SK-N-SH (cell line): ENCODE data around the gene HSPA14. TPM values are rescaled to one million over a fixed set of nuclear protein-coding genes. Genes with fewer than 3 reads are reported as not detected.

ENCODE experiments used
- CTCF ChIA-PET: fragments of 300-600, 350-600 bp; formaldehyde crosslinking; extraction: SDS; loops from one replicate; lab custom pipeline; 2021; lab: Yijun Ruan, JAX
- POLR2A ChIA-PET: fragments of 350-600 bp; sonication (Branson Sonifier 250); formaldehyde crosslinking; extraction: SDS; loops from one replicate; lab custom pipeline; 2020; ENCODE audit warnings: antibody characterized with exemption, inconsistent platforms; lab: Yijun Ruan, JAX
- DNase-seq: peaks from one replicate; pipeline ENCODE4 v3.0.0; 2012
- H2AFZ ChIP-seq: fragments of 200-600 bp; sonication (generic); 2 replicates; pipeline ENCODE4 v1.8.1; 2016; ENCODE audit warnings: antibody characterized with exemption, mild to moderate bottlenecking, low read depth
- H3F3A ChIP-seq: fragments of 200-600 bp; sonication (generic); replicated peaks from 2 replicates; pipeline ENCODE3; 2016; ENCODE audit warnings: antibody characterized with exemption, mild to moderate bottlenecking; ENCODE audit not compliant: insufficient read depth
- H3K27ac ChIP-seq, 2 experiments: fragments of 200-500 bp in 1 of 2; fragments of 200-600 bp in 1 of 2; sonication (Bioruptor generic) in 1 of 2; sonication (generic), shearing (Covaris generic) in 1 of 2; 2 replicates each; pipeline versions ENCODE4 v1.5.1 to v1.6.1; 2014 to 2016; ENCODE audit warnings: low read depth in 2 of 2, inconsistent platforms in 1 of 2, low read length in 1 of 2, mild to moderate bottlenecking in 1 of 2, mixed read lengths in 1 of 2
- H3K27me3 ChIP-seq: fragments of 200-600 bp; sonication (generic), shearing (Covaris generic); 2 replicates; pipeline ENCODE4 v1.6.1; 2016; ENCODE audit warnings: mixed run types; ENCODE audit not compliant: insufficient read depth
- H3K36me3 ChIP-seq, 2 experiments: fragments of 200-500 bp in 1 of 2; fragments of 200-600 bp in 1 of 2; sonication (Bioruptor generic) in 1 of 2; sonication (generic) in 1 of 2; replicated peaks in 1 of 2; 2 replicates each; pipeline versions ENCODE3 to v1.5.1; 2014 to 2016; ENCODE audit warnings: low read length in 1 of 2, mild to moderate bottlenecking in 1 of 2; ENCODE audit not compliant: insufficient read depth in 2 of 2, control insufficient read depth in 1 of 2
- H3K4me1 ChIP-seq, 2 experiments: fragments of 200-500 bp in 1 of 2; fragments of 200-600 bp in 1 of 2; sonication (Bioruptor generic) in 1 of 2; sonication (generic), shearing (Covaris generic) in 1 of 2; 2 replicates each; pipeline versions ENCODE4 v1.5.1 to v1.6.1; 2014 to 2016; ENCODE audit warnings: low read depth in 1 of 2, low read length in 1 of 2, mixed run types in 1 of 2; ENCODE audit not compliant: insufficient read depth in 2 of 2, control insufficient read depth in 1 of 2
- H3K4me2 ChIP-seq: fragments of 200-600 bp; sonication (generic), shearing (Covaris generic); 2 replicates; pipeline ENCODE4 v1.6.1; 2017; ENCODE audit warnings: mixed run types
- H3K4me3 ChIP-seq, 2 experiments: fragments of 200-500 bp in 1 of 2; fragments of 200-600 bp in 1 of 2; sonication (Bioruptor generic) in 1 of 2; sonication (generic), shearing (Covaris generic) in 1 of 2; 2 replicates each; pipeline versions ENCODE4 v1.5.1 to v1.8.1; 2014 to 2016; ENCODE audit warnings: low read depth in 2 of 2, inconsistent platforms in 1 of 2, low read length in 1 of 2, mild to moderate bottlenecking in 1 of 2, mixed read lengths in 1 of 2, moderate library complexity in 1 of 2
- H3K79me2 ChIP-seq: fragments of 200-600 bp; sonication (generic); 2 replicates; pipeline ENCODE4 v1.8.1; 2017; ENCODE audit warnings: mild to moderate bottlenecking; ENCODE audit not compliant: insufficient read depth
- H3K9ac ChIP-seq: fragments of 200-600 bp; sonication (generic); 2 replicates; pipeline ENCODE4 v1.6.1; 2017; ENCODE audit warnings: mixed run types
- H3K9me2 ChIP-seq: fragments of 200-600 bp; sonication (generic); 2 replicates; pipeline ENCODE4 v1.6.1; 2017; ENCODE audit warnings: mixed run types
- H3K9me3 ChIP-seq: fragments of 200-600 bp; sonication (generic); 2 replicates; pipeline ENCODE4 v1.6.1; 2017; ENCODE audit warnings: mixed run types, mild to moderate bottlenecking, moderate library complexity
- H4K20me1 ChIP-seq: fragments of 200-600 bp; sonication (generic); 2 replicates; pipeline ENCODE4 v1.6.1; 2017; ENCODE audit warnings: mild to moderate bottlenecking, mixed run types; ENCODE audit not compliant: insufficient read depth
- ELF1 ChIP-seq: IDR thresholded peaks from 2 replicates; pipeline ENCODE4 v1.4.0; 2012
- EP300 ChIP-seq, 2 experiments: IDR thresholded peaks; 2 replicates each; pipeline versions ENCODE4 v1.4.0 to v1.6.1; 2012; ENCODE audit warnings: borderline replicate concordance in 1 of 2, low read depth in 1 of 2, low read length in 1 of 2
- FOSL2 ChIP-seq: IDR thresholded peaks from 2 replicates; pipeline ENCODE4 v1.4.0; 2012; ENCODE audit warnings: low read depth, mild to moderate bottlenecking, moderate library complexity, borderline replicate concordance
- GABPA ChIP-seq: IDR thresholded peaks from 2 replicates; pipeline ENCODE4 v1.4.0; 2012; ENCODE audit warnings: low read depth, mild to moderate bottlenecking
- IRF3 ChIP-seq: fragments of 150-350 bp; IDR thresholded peaks from 2 replicates; pipeline ENCODE4 v1.6.1; 2016; ENCODE audit warnings: mild to moderate bottlenecking, low read depth, low read length
- MAX ChIP-seq: IDR thresholded peaks from 2 replicates; pipeline ENCODE4 v1.4.0; 2012; ENCODE audit warnings: low read depth
- MXI1 ChIP-seq: IDR thresholded peaks from 2 replicates; pipeline ENCODE4 v1.6.1; 2012; ENCODE audit warnings: mild to moderate bottlenecking, low read depth, low read length, improper control_type of control experiment
- RAD21 ChIP-seq: IDR thresholded peaks from 2 replicates; pipeline ENCODE4 v1.6.1; 2012; ENCODE audit warnings: mild to moderate bottlenecking, low read length
- REST ChIP-seq: IDR thresholded peaks from 2 replicates; pipeline ENCODE4 v1.6.1; 2012; ENCODE audit warnings: mild to moderate bottlenecking, low read depth, low read length, moderate library complexity
- RXRA ChIP-seq: IDR thresholded peaks from 2 replicates; pipeline ENCODE4 v1.4.0; 2012; ENCODE audit warnings: low read depth, mild to moderate bottlenecking, borderline replicate concordance
- SIN3A ChIP-seq: IDR thresholded peaks from 2 replicates; pipeline ENCODE4 v1.6.1; 2012; ENCODE audit warnings: low read depth, mild to moderate bottlenecking, low read length, moderate library complexity, borderline replicate concordance
- USF1 ChIP-seq: IDR thresholded peaks from 2 replicates; pipeline ENCODE4 v1.4.0; 2012; ENCODE audit warnings: low read depth, borderline replicate concordance
- USF2 ChIP-seq: fragments of 150-350 bp; IDR thresholded peaks from 2 replicates; pipeline ENCODE4 v1.6.1; 2017; ENCODE audit warnings: antibody characterized with exemption, low read length, low read depth, borderline replicate concordance
- YY1 ChIP-seq: IDR thresholded peaks from 2 replicates; pipeline ENCODE4 v1.4.0; 2012; ENCODE audit warnings: low read depth, mild to moderate bottlenecking
- WGBS: methylation state at CpG from one replicate; pipeline ENCODE4 v1.1.6; 2017; ENCODE audit warnings: low lambda C conversion rate; 5-methylcytosine and 5-hydroxymethylcytosine counted together
- polyA plus RNA-seq, 3 experiments: library from polyadenylated mRNA; depleted of rRNA; stranded (reverse); fragments of >200 nt; gene quantifications; 2 replicates each; pipeline ENCODE4 v1.2.3, GENCODE V29; 2012

Gene HSPA14
- polyA plus RNA-seq, 1 of the 3 experiments (the other 2 are of a cell fraction) = 8.8 TPM

- H3K9me2 ChIP-seq = no peaks in the 10 kb centered on the region
- ChIA-PET CTCF (no interaction called here), POLR2A (no interaction called here)
- H2AFZ ChIP-seq = no peak overlapping the region
- H3K4me3 ChIP-seq = no peak overlapping the region
- H3K27ac ChIP-seq = no peak overlapping the region
- H3F3A ChIP-seq = no peaks in the 10 kb centered on the region
- H3K27me3 ChIP-seq = no peaks in the 10 kb centered on the region; the same call in 1 of the 2 replicates
- no peaks in the 10 kb centered on the region for H3K79me2 ChIP-seq
- H3K4me1 ChIP-seq = no peaks in the 10 kb centered on the region; a peak in 1 of 4 replicates
- no peak overlapping the region for H3K9ac ChIP-seq
- no peak overlapping the region for H3K4me2 ChIP-seq
- H3K9me3 ChIP-seq = no peaks in the 10 kb centered on the region
- no peak for TF ChIP-seq USF2
- no peak for TF ChIP-seq MAX
- TF ChIP-seq GABPA = no peak
- TF ChIP-seq SIN3A = no peak
- no peak for TF ChIP-seq ELF1
- TF ChIP-seq EP300 (IDR thresholded peaks at IDR 0.05; ENCODE audit: borderline replicate concordance in 1 of 2, low read depth in 1 of 2, low read length in 1 of 2) = no peak
- no peak for TF ChIP-seq MXI1
- no peak for TF ChIP-seq YY1
- TF ChIP-seq RXRA = no peak
- TF ChIP-seq USF1 = no peak
- TF ChIP-seq FOSL2 = no peak
- TF ChIP-seq REST = no peak
- no peak for TF ChIP-seq RAD21
- WGBS = 64% methylated on average over 1 of the region's 1 CpG
- no peaks in the 10 kb centered on the region for H4K20me1 ChIP-seq
- no peak for DNase-seq
- no peaks in the 10 kb centered on the region for H3K36me3 ChIP-seq
Measured at GRCh38 chr10:14803827-14804226, 34.3 kb upstream of the HSPA14 start.

- CTCF ChIA-PET = no interaction called here
- H3K27ac ChIP-seq = no peak overlapping the region
- H3K36me3 ChIP-seq = no peaks in the 10 kb centered on the region
- 53% methylated on average over 3 of the region's 3 CpGs for WGBS
- no peaks in the 10 kb centered on the region for H3F3A ChIP-seq
- H3K9me2 ChIP-seq = no peaks in the 10 kb centered on the region
- H3K4me3 ChIP-seq = no peak overlapping the region
- H3K9me3 ChIP-seq = no peaks in the 10 kb centered on the region
- H3K79me2 ChIP-seq = no peaks in the 10 kb centered on the region
- H3K9ac ChIP-seq = no peak overlapping the region
- no peaks in the 10 kb centered on the region; the same call in 1 of the 2 replicates for H3K27me3 ChIP-seq
- H4K20me1 ChIP-seq = no peaks in the 10 kb centered on the region
- TF ChIP-seq IRF3 (no peak), ELF1 (no peak), MXI1 (no peak)
- TF ChIP-seq, all 33 proteins: peak for 0
- H2AFZ ChIP-seq = no peak overlapping the region
- POLR2A ChIA-PET = no interaction called here
- no peaks in the 10 kb centered on the region; a peak in 1 of 4 replicates for H3K4me1 ChIP-seq
- DNase-seq = no peak
- no peak overlapping the region for H3K4me2 ChIP-seq
Measured at GRCh38 chr10:14806318-14806717, 31.8 kb upstream of the HSPA14 start.
